HCT116 (cell line): ENCODE data around the gene GFI1B. TPM values are rescaled to one million over a fixed set of nuclear protein-coding genes. Genes with fewer than 3 reads are reported as not detected.

ENCODE experiments used
- ATAC-seq: fragments of 200-7000 bp; cut with Tn5 transposase; 2 replicates; pipeline ENCODE4 v1.9.1; 2020; ENCODE audit warnings: mild to moderate bottlenecking, moderate library complexity
- BruUV-seq: library from RNA; stranded (reverse); fragments of 400-500 nt; replicated peaks from 2 replicates; lab custom pipeline; 2021; lab: Mats Ljungman, UMichigan
- CTCF ChIA-PET: fragments of 300-600 bp; sonication (Branson Sonifier 250); formaldehyde crosslinking; loops from one replicate; lab custom pipeline; 2021; ENCODE audit warnings: antibody characterized with exemption; lab: Charles Lee
- POLR2A ChIA-PET: fragments of 300-600, 350-600 bp; sonication (Branson Sonifier 250); formaldehyde crosslinking; loops from one replicate; lab custom pipeline; 2021; ENCODE audit warnings: antibody characterized with exemption; lab: Charles Lee
- RAD21 ChIA-PET, 2 experiments: fragments of 300-600 bp; sonication (Branson Sonifier 250); formaldehyde crosslinking; loops; one replicate each; lab custom pipeline; 2023; ENCODE audit warnings: low total read pairs in 2 of 2; ENCODE audit not compliant: uncharacterized antibody in 2 of 2, unreplicated experiment in 2 of 2, low non-redundant PET in 1 of 2; lab: Charles Lee
- DNase-seq: peaks from one replicate; pipeline ENCODE4 v3.0.0-alpha.2; 2010; ENCODE audit warnings: low read depth, low spot score
- H2AFZ ChIP-seq: fragments of 200-600 bp; shearing (Covaris generic), sonication (generic); 2 replicates; pipeline ENCODE4 v1.6.1; 2017; ENCODE audit warnings: low read depth, mixed run types, mixed read lengths, antibody characterized with exemption, low read length; ENCODE audit not compliant: poor library complexity, severe bottlenecking
- H3K27ac ChIP-seq: 2 replicates; pipeline ENCODE4 v1.5.1; 2012; ENCODE audit warnings: low read depth, low read length
- H3K27me3 ChIP-seq: fragments of 200-600 bp; sonication (generic); 2 replicates; pipeline ENCODE4 v1.6.1; 2016; ENCODE audit warnings: mixed run types, low read length, mixed read lengths; ENCODE audit not compliant: insufficient read depth
- H3K36me3 ChIP-seq, 2 experiments: fragments of 200-500 bp in 1 of 2; fragments of 200-600 bp in 1 of 2; sonication (Bioruptor generic) in 1 of 2; sonication (generic) in 1 of 2; 2 replicates each; pipeline versions ENCODE4 v1.5.1 to v1.6.1; 2014 to 2016; ENCODE audit warnings: low read length in 2 of 2, inconsistent platforms in 1 of 2, mixed read lengths in 1 of 2, mixed run types in 1 of 2; ENCODE audit not compliant: insufficient read depth in 2 of 2, control insufficient read depth in 1 of 2
- H3K4me1 ChIP-seq, 2 experiments: fragments of 200-600 bp in 1 of 2; sonication (generic) in 1 of 2; 2 replicates each; pipeline versions ENCODE4 v1.5.1 to v1.6.1; 2012 to 2017; ENCODE audit warnings: low read length in 2 of 2, inconsistent platforms in 1 of 2, mild to moderate bottlenecking in 1 of 2, mixed read lengths in 1 of 2, mixed run types in 1 of 2, moderate library complexity in 1 of 2; ENCODE audit not compliant: insufficient read depth in 2 of 2, control insufficient read depth in 1 of 2
- H3K4me2 ChIP-seq: fragments of 200-600 bp; sonication (generic); 2 replicates; pipeline ENCODE4 v1.6.1; 2017; ENCODE audit warnings: mixed run types, low read length, mixed read lengths
- H3K4me3 ChIP-seq, 2 experiments: fragments of 200-600 bp in 1 of 2; sonication (generic) in 1 of 2; replicated peaks in 1 of 2; 2 replicates each; pipeline ENCODE4 v1.5.1; 2011 to 2016; ENCODE audit warnings: low read length in 2 of 2, control low read depth in 1 of 2, low read depth in 1 of 2, mild to moderate bottlenecking in 1 of 2, mixed read lengths in 1 of 2, mixed run types in 1 of 2
- H3K79me2 ChIP-seq: fragments of 200-600 bp; sonication (generic); 2 replicates; pipeline ENCODE4 v1.6.1; 2017; ENCODE audit warnings: mild to moderate bottlenecking, mixed run types, low read length, moderate library complexity, mixed read lengths; ENCODE audit not compliant: insufficient read depth
- H3K9ac ChIP-seq: fragments of 200-600 bp; sonication (generic); 2 replicates; pipeline ENCODE4 v1.6.1; 2016; ENCODE audit warnings: low read length, mixed read lengths
- H3K9me2 ChIP-seq: fragments of 200-600 bp; sonication (generic), shearing (Covaris generic); 2 replicates; pipeline ENCODE4 v1.6.1; 2017; ENCODE audit warnings: mixed run types, mild to moderate bottlenecking, moderate library complexity; ENCODE audit not compliant: insufficient read depth
- H3K9me3 ChIP-seq, 2 experiments: fragments of 200-500 bp in 1 of 2; fragments of 200-600 bp in 1 of 2; sonication (Bioruptor generic) in 1 of 2; sonication (generic) in 1 of 2; 2 replicates each; pipeline ENCODE4 v1.6.1; 2014 to 2017; ENCODE audit warnings: low read length in 2 of 2, mixed read lengths in 2 of 2, inconsistent platforms in 1 of 2, low read depth in 1 of 2, mild to moderate bottlenecking in 1 of 2, mixed run types in 1 of 2, moderate library complexity in 1 of 2; ENCODE audit not compliant: control insufficient read depth in 1 of 2, insufficient read depth in 1 of 2
- H4K20me1 ChIP-seq: fragments of 200-600 bp; sonication (generic), shearing (Covaris generic); 2 replicates; pipeline ENCODE4 v1.6.1; 2017; ENCODE audit warnings: mixed run types, mild to moderate bottlenecking, moderate library complexity; ENCODE audit not compliant: insufficient read depth
- ATF3 ChIP-seq: IDR thresholded peaks from 2 replicates; pipeline ENCODE4 v1.6.1; 2012
- CEBPB ChIP-seq: IDR thresholded peaks from 2 replicates; pipeline ENCODE4 v1.6.1; 2012; ENCODE audit warnings: low read depth
- CTCF ChIP-seq, 3 experiments: fragments of 200-600 bp in 1 of 3; sonication (generic) in 1 of 3; IDR thresholded peaks in 2 of 3; conservative IDR thresholded peaks in 1 of 3; 2 replicates each; pipeline ENCODE4 v1.5.1; 2012 to 2017; ENCODE audit warnings: low read depth in 2 of 3, low read length in 2 of 3, antibody characterized with exemption in 1 of 3, borderline replicate concordance in 1 of 3, control low read depth in 1 of 3, mild to moderate bottlenecking in 1 of 3, mixed read lengths in 1 of 3, mixed run types in 1 of 3, moderate library complexity in 1 of 3; ENCODE audit not compliant: insufficient read depth in 1 of 3
- ELF1 ChIP-seq: IDR thresholded peaks from 2 replicates; pipeline ENCODE4 v1.6.1; 2012; ENCODE audit warnings: low read depth, borderline replicate concordance
- EZH2 ChIP-seq: fragments of 200-600 bp; sonication (generic); IDR thresholded peaks from 2 replicates; pipeline ENCODE4 v1.6.1; 2017; ENCODE audit warnings: antibody characterized with exemption, mixed run types
- EZH2phosphoT487 ChIP-seq: fragments of 200-600 bp; IDR thresholded peaks from 2 replicates; pipeline ENCODE4 v1.6.1; 2018; ENCODE audit warnings: antibody characterized with exemption, borderline replicate concordance
- FOSL1 ChIP-seq: IDR thresholded peaks from 2 replicates; pipeline ENCODE4 v1.6.1; 2012; ENCODE audit warnings: low read depth
- JUND ChIP-seq: IDR thresholded peaks from 2 replicates; pipeline ENCODE4 v1.6.1; 2012
- MAX ChIP-seq: IDR thresholded peaks from 2 replicates; pipeline ENCODE4 v1.6.1; 2012
- POLR2AphosphoS5 ChIP-seq: IDR thresholded peaks from 2 replicates; pipeline ENCODE4 v1.6.1; 2011; ENCODE audit warnings: mild to moderate bottlenecking, low read depth, low read length, moderate library complexity
- RAD21 ChIP-seq: IDR thresholded peaks from 2 replicates; pipeline ENCODE4 v1.6.1; 2012; ENCODE audit warnings: low read depth, mild to moderate bottlenecking
- SIN3A ChIP-seq: IDR thresholded peaks from 2 replicates; pipeline ENCODE4 v1.6.1; 2012; ENCODE audit warnings: low read depth
- SRF ChIP-seq: IDR thresholded peaks from 2 replicates; pipeline ENCODE4 v1.6.1; 2012; ENCODE audit warnings: low read depth
- TCF7L2 ChIP-seq: IDR thresholded peaks from 2 replicates; pipeline ENCODE4 v1.7.0; 2011; ENCODE audit warnings: borderline replicate concordance, inconsistent platforms; ENCODE audit not compliant: insufficient read depth, insufficient read length; ENCODE audit errors: extremely low read depth
- YY1 ChIP-seq: IDR thresholded peaks from 2 replicates; pipeline ENCODE4 v1.6.1; 2011; ENCODE audit warnings: low read length, low read depth, moderate library complexity, mild to moderate bottlenecking; ENCODE audit not compliant: insufficient replicate concordance; ENCODE audit errors: extremely low read depth
- ZFX ChIP-seq: fragments of 450-650 bp; IDR thresholded peaks from 2 replicates; pipeline ENCODE4 v1.6.1; 2017
- ZNF274 ChIP-seq: fragments of 200-500 bp; sonication (Bioruptor generic); IDR thresholded peaks from 2 replicates; pipeline ENCODE4 v1.6.1; 2014; ENCODE audit warnings: mild to moderate bottlenecking, low read depth, low read length, inconsistent platforms
- intact Hi-C: fragments of 100-400 bp; cut with micrococcal nuclease; formaldehyde crosslinking; loops from 2 replicates; pipeline ENCODE4 v1.10.0; 2022
- total RNA-seq: library from RNA; stranded (reverse); gene quantifications from one replicate; pipeline ENCODE4 v1.2.1, GENCODE V29; 2021; ENCODE audit not compliant: unreplicated experiment
- TF ChIP-seq, protein P1 (sequence below): IDR thresholded peaks from 2 replicates; pipeline ENCODE4 v1.6.1; 2011; ENCODE audit warnings: mild to moderate bottlenecking, low read length, moderate library complexity; ENCODE audit not compliant: insufficient replicate concordance; ENCODE audit errors: extremely low read depth

Gene GFI1B
- total RNA-seq, 1 experiment from 2014 or later = 0.20 TPM

DNA sequence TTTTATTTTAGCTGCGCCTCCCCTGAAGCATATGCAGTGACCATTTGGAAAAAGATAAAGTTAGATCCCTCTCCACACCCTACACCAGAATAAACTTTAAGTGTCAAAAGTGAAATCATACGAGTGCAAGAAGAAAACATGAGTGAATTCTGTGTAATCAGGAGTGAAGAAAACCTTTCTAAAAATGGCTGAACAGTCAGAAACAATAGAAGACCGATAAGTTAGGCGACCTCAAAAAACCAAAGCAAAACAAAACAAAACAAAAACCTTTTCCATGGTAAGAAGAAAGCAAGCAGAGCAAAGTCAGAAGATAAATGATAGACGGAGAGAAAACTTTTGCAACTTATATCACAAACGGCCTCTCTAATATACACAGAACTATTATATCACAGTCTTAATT, 17.5 kb upstream of the GFI1B start:
- ATAC-seq (no peak), DNase-seq (no peak)
- Histone ChIP-seq H3K9ac (no peak overlapping the region), H3K9me2 (no peaks in the 10 kb centered on the region), H3K27me3 (no peaks in the 10 kb centered on the region), H3K9me3 (peaks cover 0 to 4% of the 10 kb centered on the region in 2 experiments; a peak in 1 of 4 replicates), H3K27ac (no peak overlapping the region), H2AFZ (no peak overlapping the region), H3K4me2 (no peak overlapping the region), H3K4me1 (peaks cover 0 to 7% of the 10 kb centered on the region in 2 experiments; a peak in 1 of 4 replicates), H4K20me1 (no peaks in the 10 kb centered on the region), H3K79me2 (no peaks in the 10 kb centered on the region), H3K36me3 (no peaks in the 10 kb centered on the region), H3K4me3 (no peak overlapping the region)
- intact Hi-C loops = no loop called here
- ChIA-PET RAD21 (no interaction called here), POLR2A (no interaction called here), CTCF (no interaction called here)
- TF ChIP-seq RAD21 (no peak), ELF1 (no peak)
- BruUV-seq = no TSS peak

DNA sequence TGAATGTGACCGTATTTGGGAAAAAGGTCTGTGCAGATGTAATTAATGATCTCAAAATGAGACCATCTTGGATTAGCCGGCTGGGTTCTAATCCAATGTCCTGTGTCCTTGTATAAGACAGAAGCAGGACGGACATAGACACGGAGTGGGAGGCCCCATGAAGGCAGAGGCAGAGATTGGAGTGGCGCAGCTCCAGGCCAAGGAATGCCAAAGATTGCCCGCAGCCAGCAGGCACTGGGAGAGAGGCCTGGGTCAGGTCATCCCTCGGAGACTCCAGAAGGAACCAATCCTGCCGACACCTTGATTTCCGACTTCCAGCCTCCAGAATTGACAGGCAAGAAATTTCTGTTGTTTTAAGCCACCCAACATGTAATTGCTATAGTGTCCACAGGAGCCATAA, 13.0 kb upstream of the GFI1B start:
- Histone ChIP-seq H4K20me1 (no peaks in the 10 kb centered on the region), H2AFZ (no peak overlapping the region), H3K36me3 (no peaks in the 10 kb centered on the region), H3K27me3 (no peaks in the 10 kb centered on the region), H3K4me3 (no peak overlapping the region), H3K27ac (no peak overlapping the region), H3K79me2 (no peaks in the 10 kb centered on the region), H3K4me1 (no peaks in the 10 kb centered on the region), H3K4me2 (no peak overlapping the region), H3K9me2 (no peaks in the 10 kb centered on the region), H3K9me3 (no peaks in the 10 kb centered on the region), H3K9ac (no peak overlapping the region)
- POLR2A ChIA-PET = no interaction called here
- no TSS peak for BruUV-seq
- no peak for ATAC-seq
- RAD21 ChIA-PET = no interaction called here
- intact Hi-C loops = no loop called here
- no peak for DNase-seq
- CTCF ChIA-PET = no interaction called here
- TF ChIP-seq YY1 (no peak), FOSL1 (no peak), MAX (no peak), ATF3 (no peak), EZH2phosphoT487 (no peak), CTCF (IDR thresholded peaks at IDR 0.05 in 2 of 3, conservative IDR thresholded peaks at IDR 0.05 in 1 of 3; ENCODE audit: borderline replicate concordance in 1 of 3, insufficient read depth in 1 of 3, low read depth in 2 of 3, low read length in 2 of 3) (no peak), JUND (no peak), TCF7L2 (no peak), POLR2AphosphoS5 (no peak), SRF (no peak), ZFX (no peak), ZNF274 (no peak), RAD21 (no peak), SIN3A (no peak), CEBPB (no peak), EZH2 (no peak)
- TF ChIP-seq, protein P1, sequence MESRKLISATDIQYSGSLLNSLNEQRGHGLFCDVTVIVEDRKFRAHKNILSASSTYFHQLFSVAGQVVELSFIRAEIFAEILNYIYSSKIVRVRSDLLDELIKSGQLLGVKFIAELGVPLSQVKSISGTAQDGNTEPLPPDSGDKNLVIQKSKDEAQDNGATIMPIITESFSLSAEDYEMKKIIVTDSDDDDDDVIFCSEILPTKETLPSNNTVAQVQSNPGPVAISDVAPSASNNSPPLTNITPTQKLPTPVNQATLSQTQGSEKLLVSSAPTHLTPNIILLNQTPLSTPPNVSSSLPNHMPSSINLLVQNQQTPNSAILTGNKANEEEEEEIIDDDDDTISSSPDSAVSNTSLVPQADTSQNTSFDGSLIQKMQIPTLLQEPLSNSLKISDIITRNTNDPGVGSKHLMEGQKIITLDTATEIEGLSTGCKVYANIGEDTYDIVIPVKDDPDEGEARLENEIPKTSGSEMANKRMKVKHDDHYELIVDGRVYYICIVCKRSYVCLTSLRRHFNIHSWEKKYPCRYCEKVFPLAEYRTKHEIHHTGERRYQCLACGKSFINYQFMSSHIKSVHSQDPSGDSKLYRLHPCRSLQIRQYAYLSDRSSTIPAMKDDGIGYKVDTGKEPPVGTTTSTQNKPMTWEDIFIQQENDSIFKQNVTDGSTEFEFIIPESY = no peak
